WTC11 (cell line): ENCODE data around the gene C1orf226. TPM values are rescaled to one million over a fixed set of nuclear protein-coding genes. Genes with fewer than 3 reads are reported as not detected.

Source experiments
- ATAC-seq: fragments of 200-7000 bp; cut with Tn5 transposase; 2 replicates; pipeline ENCODE4 v1.10.0; 2021; ENCODE audit warnings: mild to moderate bottlenecking, moderate library complexity
- CTCF ChIA-PET: fragments of 300-600 bp; sonication (Branson Sonifier 250); formaldehyde crosslinking; loops from one replicate; lab custom pipeline; 2021; ENCODE audit warnings: antibody characterized with exemption; lab: Charles Lee
- POLR2A ChIA-PET: fragments of 350-600 bp; sonication (Branson Sonifier 250); formaldehyde crosslinking; loops from one replicate; lab custom pipeline; 2021; ENCODE audit warnings: antibody characterized with exemption; lab: Charles Lee
- DNase-seq: peaks from one replicate; pipeline ENCODE4 v3.0.0; 2021; ENCODE audit warnings: low spot score
- H3K27ac Mint-ChIP-seq: 2 replicates; pipeline ENCODE4 v1.8.0; 2021; ENCODE audit warnings: mixed read lengths
- H3K27me3 Mint-ChIP-seq: 2 replicates; pipeline ENCODE4 v1.8.0; 2021; ENCODE audit warnings: low read depth, mild to moderate bottlenecking, moderate library complexity, mixed read lengths
- H3K36me3 Mint-ChIP-seq: 2 replicates; pipeline ENCODE4 v1.8.0; 2021; ENCODE audit warnings: mixed read lengths
- H3K4me1 Mint-ChIP-seq: 2 replicates; pipeline ENCODE4 v1.8.0; 2022; ENCODE audit warnings: mixed read lengths
- H3K4me3 Mint-ChIP-seq: 2 replicates; pipeline ENCODE4 v1.8.0; 2021; ENCODE audit warnings: mild to moderate bottlenecking, moderate library complexity, mixed read lengths
- H3K9me3 Mint-ChIP-seq: 2 replicates; pipeline ENCODE4 v1.8.0; 2021; ENCODE audit warnings: mixed read lengths
- ATF1 ChIP-seq: sonication (generic); formaldehyde crosslinking; IDR thresholded peaks from 2 replicates; pipeline ENCODE4 v1.8.1; 2023; ENCODE audit warnings: mild to moderate bottlenecking, moderate library complexity, missing genetic modification reagents
- CBFB ChIP-seq: sonication (generic); formaldehyde crosslinking; IDR thresholded peaks from 2 replicates; pipeline ENCODE4 v1.8.1; 2022; ENCODE audit warnings: mild to moderate bottlenecking, low read depth, missing genetic modification reagents
- ELF4 ChIP-seq: sonication (generic); formaldehyde crosslinking; IDR thresholded peaks from 2 replicates; pipeline ENCODE4 v1.8.1; 2022; ENCODE audit warnings: low read depth, mild to moderate bottlenecking, moderate library complexity, missing genetic modification reagents
- FOXK1 ChIP-seq: sonication (generic); formaldehyde crosslinking; IDR thresholded peaks from 2 replicates; pipeline ENCODE4 v1.8.0; 2022; ENCODE audit warnings: mild to moderate bottlenecking, moderate library complexity, missing genetic modification reagents
- GRHL2 ChIP-seq: fragments of 250-450 bp; sonication (Bioruptor Pico); IDR thresholded peaks from 2 replicates; pipeline ENCODE4 v1.8.0; 2022; ENCODE audit warnings: mild to moderate bottlenecking, moderate library complexity; ENCODE audit not compliant: insufficient replicate concordance, severe bottlenecking
- KAT7 ChIP-seq: sonication (generic); formaldehyde crosslinking; IDR thresholded peaks from 2 replicates; pipeline ENCODE4 v1.8.1; 2023; ENCODE audit warnings: missing genetic modification reagents, mild to moderate bottlenecking, borderline replicate concordance
- OVOL2 ChIP-seq: fragments of 250-450 bp; sonication (Bioruptor Pico); IDR thresholded peaks from 2 replicates; pipeline ENCODE4 v1.9.0; 2021; ENCODE audit warnings: mild to moderate bottlenecking, borderline replicate concordance
- RELA ChIP-seq: sonication (generic); formaldehyde crosslinking; IDR thresholded peaks from 2 replicates; pipeline ENCODE4 v1.8.1; 2022; ENCODE audit warnings: missing genetic modification reagents, mild to moderate bottlenecking, borderline replicate concordance
- TEAD4 ChIP-seq: sonication (generic); formaldehyde crosslinking; IDR thresholded peaks from 2 replicates; pipeline ENCODE4 v1.8.0; 2022; ENCODE audit warnings: mild to moderate bottlenecking, missing genetic modification reagents
- ZBTB21 ChIP-seq: sonication (generic); formaldehyde crosslinking; IDR thresholded peaks from 2 replicates; pipeline ENCODE4 v1.8.1; 2023; ENCODE audit warnings: mild to moderate bottlenecking, missing genetic modification reagents, borderline replicate concordance
- ZNF232 ChIP-seq: sonication (generic); formaldehyde crosslinking; IDR thresholded peaks from 2 replicates; pipeline ENCODE4 v1.8.0; 2022; ENCODE audit warnings: mild to moderate bottlenecking, missing genetic modification reagents
- ZNF423 ChIP-seq: fragments of 250-450 bp; sonication (Bioruptor Pico); IDR thresholded peaks from 2 replicates; pipeline ENCODE4 v2.1.2; 2022; ENCODE audit warnings: mild to moderate bottlenecking, moderate library complexity
- ZNF671 ChIP-seq: fragments of 250-450 bp; sonication (Bioruptor Pico); IDR thresholded peaks from 2 replicates; pipeline ENCODE4 v1.8.0; 2021; ENCODE audit warnings: mild to moderate bottlenecking
- total RNA-seq: library from RNA; stranded (reverse); gene quantifications from 3 replicates; pipeline ENCODE4 v1.2.3, GENCODE V29; 2021
- TF ChIP-seq, protein P1 (sequence below): sonication (generic); formaldehyde crosslinking; conservative IDR thresholded peaks from 2 replicates; pipeline ENCODE4 v1.8.1; 2022; ENCODE audit warnings: mild to moderate bottlenecking, missing genetic modification reagents
- TF ChIP-seq, protein P2 (sequence below): sonication (generic); formaldehyde crosslinking; IDR thresholded peaks from 2 replicates; pipeline ENCODE4 v1.8.0; 2023; ENCODE audit warnings: mild to moderate bottlenecking, missing genetic modification reagents
- TF ChIP-seq, protein P3 (sequence below): sonication (generic); formaldehyde crosslinking; IDR thresholded peaks from 2 replicates; pipeline ENCODE4 v1.8.1; 2022; ENCODE audit warnings: low read depth, mild to moderate bottlenecking, moderate library complexity, missing genetic modification reagents, borderline replicate concordance
- TF ChIP-seq, protein P4 (sequence below): sonication (generic); formaldehyde crosslinking; IDR thresholded peaks from 2 replicates; pipeline ENCODE4 v1.8.1; 2023; ENCODE audit warnings: mild to moderate bottlenecking, missing genetic modification reagents, moderate library complexity
- TF ChIP-seq, protein P5 (sequence below): fragments of 250-450 bp; sonication (Bioruptor Pico); IDR thresholded peaks from 2 replicates; pipeline ENCODE4 v1.9.0; 2021; ENCODE audit warnings: moderate library complexity, mild to moderate bottlenecking, inconsistent platforms, borderline replicate concordance
- TF ChIP-seq, protein P6 (sequence below): sonication (generic); formaldehyde crosslinking; conservative IDR thresholded peaks from 2 replicates; pipeline ENCODE4 v1.8.1; 2023; ENCODE audit warnings: mild to moderate bottlenecking, low read depth, missing genetic modification reagents, moderate library complexity
- TF ChIP-seq, protein P7 (sequence below): sonication (generic); formaldehyde crosslinking; IDR thresholded peaks from 2 replicates; pipeline ENCODE4 v1.8.1; 2022; ENCODE audit warnings: low read depth, missing genetic modification reagents, borderline replicate concordance

C1orf226 gene
- total RNA-seq, 1 experiment from 2014 or later, result 21.4 TPM

DNA sequence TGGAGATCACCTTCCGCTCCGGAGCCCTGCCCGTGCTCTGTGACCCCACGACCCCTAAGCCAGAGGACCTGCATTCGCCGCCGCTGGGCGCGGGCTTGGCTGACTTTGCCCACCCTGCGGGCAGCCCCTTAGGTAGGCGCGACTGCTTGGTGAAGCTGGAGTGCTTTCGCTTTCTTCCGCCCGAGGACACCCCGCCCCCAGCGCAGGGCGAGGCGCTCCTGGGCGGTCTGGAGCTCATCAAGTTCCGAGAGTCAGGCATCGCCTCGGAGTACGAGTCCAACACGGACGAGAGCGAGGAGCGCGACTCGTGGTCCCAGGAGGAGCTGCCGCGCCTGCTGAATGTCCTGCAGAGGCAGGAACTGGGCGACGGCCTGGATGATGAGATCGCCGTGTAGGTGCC, 14.5 kb upstream of the C1orf226 start:
- H3K36me3 Mint-ChIP-seq, result peaks cover 2% of the 10 kb centered on the region; the same call in 1 of the 2 replicates
- CTCF ChIA-PET, result interaction anchor here (1.5 to 4.1 kb wide), 3 partner anchors 9 to 311 kb away, joined by 3 to 27 read pairs (median 6); no protein-coding TSS in a partner anchor
- ATAC-seq (no peak), DNase-seq (no peak)
- no peak for TF ChIP-seq ATF1 (CRISPR knock-in tag)
- no peak for TF ChIP-seq OVOL2 (CRISPR knock-in tag)
- no peak for TF ChIP-seq ELF4 (CRISPR knock-in tag)
- TF ChIP-seq, protein P1, sequence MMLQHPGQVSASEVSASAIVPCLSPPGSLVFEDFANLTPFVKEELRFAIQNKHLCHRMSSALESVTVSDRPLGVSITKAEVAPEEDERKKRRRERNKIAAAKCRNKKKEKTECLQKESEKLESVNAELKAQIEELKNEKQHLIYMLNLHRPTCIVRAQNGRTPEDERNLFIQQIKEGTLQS (CRISPR knock-in tag), result no peak
- no peak overlapping the region for H3K4me3 Mint-ChIP-seq
- no peak overlapping the region for H3K27ac Mint-ChIP-seq
- POLR2A ChIA-PET, result interaction anchor here (0.6 kb wide), 1 partner anchor 149 kb away, joined by 3 read pairs; no protein-coding TSS in a partner anchor
- no peaks in the 10 kb centered on the region for H3K27me3 Mint-ChIP-seq
- no peaks in the 10 kb centered on the region for H3K4me1 Mint-ChIP-seq
- no peaks in the 10 kb centered on the region for H3K9me3 Mint-ChIP-seq

DNA sequence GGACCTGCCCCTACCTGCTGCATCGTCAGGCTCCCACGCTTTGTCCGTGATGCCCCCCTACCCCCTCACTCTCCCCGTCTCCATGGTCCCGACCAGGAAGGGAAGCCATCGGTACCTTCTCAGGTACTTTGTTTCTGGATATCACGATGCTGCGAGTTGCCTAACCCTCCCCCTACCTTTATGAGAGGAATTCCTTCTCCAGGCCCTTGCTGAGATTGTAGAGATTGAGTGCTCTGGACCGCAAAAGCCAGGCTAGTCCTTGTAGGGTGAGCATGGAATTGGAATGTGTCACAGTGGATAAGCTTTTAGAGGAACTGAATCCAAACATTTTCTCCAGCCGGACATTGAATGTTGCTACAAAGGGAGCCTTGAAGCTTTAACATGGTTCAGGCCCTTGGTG, 13.8 kb upstream of the C1orf226 start:
- ChIA-PET POLR2A (no interaction called here), CTCF (interaction anchor here (1.5 to 4.1 kb wide), 3 partner anchors 10 to 312 kb away, joined by 3 to 27 read pairs (median 6); no protein-coding TSS in a partner anchor)
- no peaks in the 10 kb centered on the region for H3K4me1 Mint-ChIP-seq
- no peak overlapping the region for H3K27ac Mint-ChIP-seq
- H3K4me3 Mint-ChIP-seq, result no peak overlapping the region
- ATAC-seq (no peak), DNase-seq (no peak)
- no peaks in the 10 kb centered on the region for H3K27me3 Mint-ChIP-seq
- H3K9me3 Mint-ChIP-seq, result no peaks in the 10 kb centered on the region
- peaks cover 2% of the 10 kb centered on the region; the same call in 1 of the 2 replicates for H3K36me3 Mint-ChIP-seq
- TF ChIP-seq ZBTB21 (CRISPR knock-in tag), result no peak
- no peak for TF ChIP-seq ZNF232 (CRISPR knock-in tag)
- no peak for TF ChIP-seq GRHL2 (CRISPR knock-in tag)
- TF ChIP-seq, protein P2, sequence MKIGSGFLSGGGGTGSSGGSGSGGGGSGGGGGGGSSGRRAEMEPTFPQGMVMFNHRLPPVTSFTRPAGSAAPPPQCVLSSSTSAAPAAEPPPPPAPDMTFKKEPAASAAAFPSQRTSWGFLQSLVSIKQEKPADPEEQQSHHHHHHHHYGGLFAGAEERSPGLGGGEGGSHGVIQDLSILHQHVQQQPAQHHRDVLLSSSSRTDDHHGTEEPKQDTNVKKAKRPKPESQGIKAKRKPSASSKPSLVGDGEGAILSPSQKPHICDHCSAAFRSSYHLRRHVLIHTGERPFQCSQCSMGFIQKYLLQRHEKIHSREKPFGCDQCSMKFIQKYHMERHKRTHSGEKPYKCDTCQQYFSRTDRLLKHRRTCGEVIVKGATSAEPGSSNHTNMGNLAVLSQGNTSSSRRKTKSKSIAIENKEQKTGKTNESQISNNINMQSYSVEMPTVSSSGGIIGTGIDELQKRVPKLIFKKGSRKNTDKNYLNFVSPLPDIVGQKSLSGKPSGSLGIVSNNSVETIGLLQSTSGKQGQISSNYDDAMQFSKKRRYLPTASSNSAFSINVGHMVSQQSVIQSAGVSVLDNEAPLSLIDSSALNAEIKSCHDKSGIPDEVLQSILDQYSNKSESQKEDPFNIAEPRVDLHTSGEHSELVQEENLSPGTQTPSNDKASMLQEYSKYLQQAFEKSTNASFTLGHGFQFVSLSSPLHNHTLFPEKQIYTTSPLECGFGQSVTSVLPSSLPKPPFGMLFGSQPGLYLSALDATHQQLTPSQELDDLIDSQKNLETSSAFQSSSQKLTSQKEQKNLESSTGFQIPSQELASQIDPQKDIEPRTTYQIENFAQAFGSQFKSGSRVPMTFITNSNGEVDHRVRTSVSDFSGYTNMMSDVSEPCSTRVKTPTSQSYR, result no peak
- no peak for TF ChIP-seq TEAD4 (CRISPR knock-in tag)

DNA sequence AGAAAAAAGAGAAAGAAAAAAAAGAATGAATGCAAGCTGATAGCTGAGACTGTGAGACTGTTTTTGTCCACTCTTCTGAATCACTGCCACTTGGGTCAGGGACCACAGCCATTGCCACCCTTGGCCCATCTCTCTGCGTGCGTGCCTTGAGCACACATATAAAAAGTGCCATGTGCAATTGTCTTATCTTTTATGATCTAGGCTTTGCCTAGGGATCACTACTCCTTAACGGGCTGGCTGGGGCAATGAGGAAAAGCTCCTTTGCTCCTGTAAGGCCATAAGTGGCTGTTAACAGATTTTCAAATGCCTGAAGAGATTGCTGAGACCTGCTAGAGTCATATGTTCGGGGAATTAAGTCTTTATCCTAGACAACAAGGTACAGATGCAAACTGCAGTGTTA, 13.1 kb upstream of the C1orf226 start:
- Mint-ChIP-seq H3K4me3 (no peak overlapping the region), H3K9me3 (no peaks in the 10 kb centered on the region), H3K27ac (no peak overlapping the region; the same call in 1 of the 2 replicates), H3K27me3 (no peaks in the 10 kb centered on the region), H3K36me3 (peaks cover 2% of the 10 kb centered on the region; the same call in 1 of the 2 replicates), H3K4me1 (no peaks in the 10 kb centered on the region)
- CTCF ChIA-PET, result interaction anchor here (4.1 kb wide), 1 partner anchor 11 kb away, joined by 27 read pairs; no protein-coding TSS in a partner anchor
- ATAC-seq, result no peak
- DNase-seq, result no peak
- POLR2A ChIA-PET, result no interaction called here
- no peak for TF ChIP-seq ELF4 (CRISPR knock-in tag)
- TF ChIP-seq, protein P3, sequence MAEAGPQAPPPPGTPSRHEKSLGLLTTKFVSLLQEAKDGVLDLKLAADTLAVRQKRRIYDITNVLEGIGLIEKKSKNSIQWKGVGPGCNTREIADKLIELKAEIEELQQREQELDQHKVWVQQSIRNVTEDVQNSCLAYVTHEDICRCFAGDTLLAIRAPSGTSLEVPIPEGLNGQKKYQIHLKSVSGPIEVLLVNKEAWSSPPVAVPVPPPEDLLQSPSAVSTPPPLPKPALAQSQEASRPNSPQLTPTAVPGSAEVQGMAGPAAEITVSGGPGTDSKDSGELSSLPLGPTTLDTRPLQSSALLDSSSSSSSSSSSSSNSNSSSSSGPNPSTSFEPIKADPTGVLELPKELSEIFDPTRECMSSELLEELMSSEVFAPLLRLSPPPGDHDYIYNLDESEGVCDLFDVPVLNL, result no peak
- no peak for TF ChIP-seq RELA (CRISPR knock-in tag)
- TF ChIP-seq, protein P4, sequence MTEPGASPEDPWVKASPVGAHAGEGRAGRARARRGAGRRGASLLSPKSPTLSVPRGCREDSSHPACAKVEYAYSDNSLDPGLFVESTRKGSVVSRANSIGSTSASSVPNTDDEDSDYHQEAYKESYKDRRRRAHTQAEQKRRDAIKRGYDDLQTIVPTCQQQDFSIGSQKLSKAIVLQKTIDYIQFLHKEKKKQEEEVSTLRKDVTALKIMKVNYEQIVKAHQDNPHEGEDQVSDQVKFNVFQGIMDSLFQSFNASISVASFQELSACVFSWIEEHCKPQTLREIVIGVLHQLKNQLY (CRISPR knock-in tag), result no peak
- no peak for TF ChIP-seq CBFB (CRISPR knock-in tag)
- TF ChIP-seq, protein P5, sequence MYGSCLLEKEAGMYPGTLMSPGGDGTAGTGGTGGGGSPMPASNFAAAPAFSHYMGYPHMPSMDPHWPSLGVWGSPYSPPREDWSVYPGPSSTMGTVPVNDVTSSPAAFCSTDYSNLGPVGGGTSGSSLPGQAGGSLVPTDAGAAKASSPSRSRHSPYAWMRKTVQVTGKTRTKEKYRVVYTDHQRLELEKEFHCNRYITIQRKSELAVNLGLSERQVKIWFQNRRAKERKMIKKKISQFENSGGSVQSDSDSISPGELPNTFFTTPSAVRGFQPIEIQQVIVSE (CRISPR knock-in tag), result no peak
- TF ChIP-seq KAT7 (CRISPR knock-in tag), result no peak
- no peak for TF ChIP-seq ATF1 (CRISPR knock-in tag)
- TF ChIP-seq, protein P6, sequence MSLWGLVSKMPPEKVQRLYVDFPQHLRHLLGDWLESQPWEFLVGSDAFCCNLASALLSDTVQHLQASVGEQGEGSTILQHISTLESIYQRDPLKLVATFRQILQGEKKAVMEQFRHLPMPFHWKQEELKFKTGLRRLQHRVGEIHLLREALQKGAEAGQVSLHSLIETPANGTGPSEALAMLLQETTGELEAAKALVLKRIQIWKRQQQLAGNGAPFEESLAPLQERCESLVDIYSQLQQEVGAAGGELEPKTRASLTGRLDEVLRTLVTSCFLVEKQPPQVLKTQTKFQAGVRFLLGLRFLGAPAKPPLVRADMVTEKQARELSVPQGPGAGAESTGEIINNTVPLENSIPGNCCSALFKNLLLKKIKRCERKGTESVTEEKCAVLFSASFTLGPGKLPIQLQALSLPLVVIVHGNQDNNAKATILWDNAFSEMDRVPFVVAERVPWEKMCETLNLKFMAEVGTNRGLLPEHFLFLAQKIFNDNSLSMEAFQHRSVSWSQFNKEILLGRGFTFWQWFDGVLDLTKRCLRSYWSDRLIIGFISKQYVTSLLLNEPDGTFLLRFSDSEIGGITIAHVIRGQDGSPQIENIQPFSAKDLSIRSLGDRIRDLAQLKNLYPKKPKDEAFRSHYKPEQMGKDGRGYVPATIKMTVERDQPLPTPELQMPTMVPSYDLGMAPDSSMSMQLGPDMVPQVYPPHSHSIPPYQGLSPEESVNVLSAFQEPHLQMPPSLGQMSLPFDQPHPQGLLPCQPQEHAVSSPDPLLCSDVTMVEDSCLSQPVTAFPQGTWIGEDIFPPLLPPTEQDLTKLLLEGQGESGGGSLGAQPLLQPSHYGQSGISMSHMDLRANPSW (CRISPR knock-in tag), result no peak
- no peak for TF ChIP-seq ZNF671
- TF ChIP-seq FOXK1 (CRISPR knock-in tag), result no peak
- TF ChIP-seq, protein P7, sequence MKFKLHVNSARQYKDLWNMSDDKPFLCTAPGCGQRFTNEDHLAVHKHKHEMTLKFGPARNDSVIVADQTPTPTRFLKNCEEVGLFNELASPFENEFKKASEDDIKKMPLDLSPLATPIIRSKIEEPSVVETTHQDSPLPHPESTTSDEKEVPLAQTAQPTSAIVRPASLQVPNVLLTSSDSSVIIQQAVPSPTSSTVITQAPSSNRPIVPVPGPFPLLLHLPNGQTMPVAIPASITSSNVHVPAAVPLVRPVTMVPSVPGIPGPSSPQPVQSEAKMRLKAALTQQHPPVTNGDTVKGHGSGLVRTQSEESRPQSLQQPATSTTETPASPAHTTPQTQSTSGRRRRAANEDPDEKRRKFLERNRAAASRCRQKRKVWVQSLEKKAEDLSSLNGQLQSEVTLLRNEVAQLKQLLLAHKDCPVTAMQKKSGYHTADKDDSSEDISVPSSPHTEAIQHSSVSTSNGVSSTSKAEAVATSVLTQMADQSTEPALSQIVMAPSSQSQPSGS (CRISPR knock-in tag), result no peak
- no peak for TF ChIP-seq ZNF423 (CRISPR knock-in tag)
